ENCODE data around the gene CTPS1.

GRCh38 chr1:40944841-40945430, 34.6 kb upstream of the CTPS1 start:
- TF ChIP-seq CTCF (IDR thresholded peaks at IDR 0.05) (no peak), POLR2AphosphoS5 (IDR thresholded peaks at IDR 0.05; ENCODE audit: low read depth, low read length) (no peak), SIN3A (IDR thresholded peaks at IDR 0.05; ENCODE audit: borderline replicate concordance, insufficient read depth, low read depth, low read length) (no peak), REST (IDR thresholded peaks at IDR 0.05; ENCODE audit: insufficient read depth in 1 of 2, low read depth in 2 of 2, low read length in 1 of 2) (no peak)

Measured in Panc1 (cell line).